ENCODE data around the gene LTBP3.

Gene LTBP3

DNA sequence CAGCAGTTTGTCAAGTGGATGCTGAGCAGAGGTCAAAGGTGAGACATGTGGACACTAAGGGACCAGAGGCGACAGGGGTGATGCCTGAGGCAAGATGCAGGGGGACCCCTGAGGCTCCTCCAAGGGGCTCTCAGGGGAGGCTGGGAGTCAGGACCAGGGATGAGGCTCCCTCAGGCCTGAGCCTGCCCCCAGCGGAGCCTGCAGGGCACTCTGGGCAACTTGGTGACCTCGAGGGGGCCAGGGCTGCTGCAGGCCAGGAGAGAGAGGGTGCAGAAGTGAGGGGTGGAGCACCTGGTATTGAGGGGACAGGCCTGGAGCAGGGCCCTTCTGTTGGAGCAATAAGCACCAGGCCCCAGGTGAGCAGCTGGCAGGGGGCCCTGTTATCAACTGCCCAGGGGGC, 23.8 kb upstream of the LTBP3 start:
- H3K79me2 ChIP-seq (ENCODE audit: insufficient read depth, low read length), result peaks cover under 1% of the 10 kb centered on the region; the same call in 1 of the 2 replicates
- no peak overlapping the region for H2AFZ ChIP-seq (ENCODE audit: low read length)
- no peak overlapping the region for H3K4me3 ChIP-seq (ENCODE audit: low read length, poor library complexity, severe bottlenecking)
- H3K9me3 ChIP-seq (ENCODE audit: insufficient read depth, low read depth, low read length), result no peaks in the 10 kb centered on the region
- H3K36me3 ChIP-seq (ENCODE audit: insufficient read depth, low read length), result no peaks in the 10 kb centered on the region
- no peaks in the 10 kb centered on the region for H3K27me3 ChIP-seq (ENCODE audit: insufficient read depth, low read length, poor library complexity, severe bottlenecking)
- H3K9ac ChIP-seq (ENCODE audit: low read depth, low read length, poor library complexity, severe bottlenecking), result no peak overlapping the region
- H3K4me1 ChIP-seq (ENCODE audit: insufficient read depth, low read length, poor library complexity, severe bottlenecking), result peaks cover 14% of the 10 kb centered on the region
- no peaks in the 10 kb centered on the region for H3K9me2 ChIP-seq (replicated peaks; ENCODE audit: low read depth, low read length)
- no peak for TF ChIP-seq EZH2phosphoT487 (IDR thresholded peaks at IDR 0.05; ENCODE audit: borderline replicate concordance)
- TF ChIP-seq, protein P1, sequence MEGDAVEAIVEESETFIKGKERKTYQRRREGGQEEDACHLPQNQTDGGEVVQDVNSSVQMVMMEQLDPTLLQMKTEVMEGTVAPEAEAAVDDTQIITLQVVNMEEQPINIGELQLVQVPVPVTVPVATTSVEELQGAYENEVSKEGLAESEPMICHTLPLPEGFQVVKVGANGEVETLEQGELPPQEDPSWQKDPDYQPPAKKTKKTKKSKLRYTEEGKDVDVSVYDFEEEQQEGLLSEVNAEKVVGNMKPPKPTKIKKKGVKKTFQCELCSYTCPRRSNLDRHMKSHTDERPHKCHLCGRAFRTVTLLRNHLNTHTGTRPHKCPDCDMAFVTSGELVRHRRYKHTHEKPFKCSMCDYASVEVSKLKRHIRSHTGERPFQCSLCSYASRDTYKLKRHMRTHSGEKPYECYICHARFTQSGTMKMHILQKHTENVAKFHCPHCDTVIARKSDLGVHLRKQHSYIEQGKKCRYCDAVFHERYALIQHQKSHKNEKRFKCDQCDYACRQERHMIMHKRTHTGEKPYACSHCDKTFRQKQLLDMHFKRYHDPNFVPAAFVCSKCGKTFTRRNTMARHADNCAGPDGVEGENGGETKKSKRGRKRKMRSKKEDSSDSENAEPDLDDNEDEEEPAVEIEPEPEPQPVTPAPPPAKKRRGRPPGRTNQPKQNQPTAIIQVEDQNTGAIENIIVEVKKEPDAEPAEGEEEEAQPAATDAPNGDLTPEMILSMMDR (conservative IDR thresholded peaks at IDR 0.05; ENCODE audit: low read length), result no peak
- H3F3A ChIP-seq (ENCODE audit: low read depth), result no peaks in the 10 kb centered on the region
- H4K20me1 ChIP-seq (ENCODE audit: insufficient read depth, low read length, poor library complexity, severe bottlenecking), result no peaks in the 10 kb centered on the region
- H3K4me2 ChIP-seq (ENCODE audit: low read depth, low read length, poor library complexity, severe bottlenecking), result no peak overlapping the region

DNA sequence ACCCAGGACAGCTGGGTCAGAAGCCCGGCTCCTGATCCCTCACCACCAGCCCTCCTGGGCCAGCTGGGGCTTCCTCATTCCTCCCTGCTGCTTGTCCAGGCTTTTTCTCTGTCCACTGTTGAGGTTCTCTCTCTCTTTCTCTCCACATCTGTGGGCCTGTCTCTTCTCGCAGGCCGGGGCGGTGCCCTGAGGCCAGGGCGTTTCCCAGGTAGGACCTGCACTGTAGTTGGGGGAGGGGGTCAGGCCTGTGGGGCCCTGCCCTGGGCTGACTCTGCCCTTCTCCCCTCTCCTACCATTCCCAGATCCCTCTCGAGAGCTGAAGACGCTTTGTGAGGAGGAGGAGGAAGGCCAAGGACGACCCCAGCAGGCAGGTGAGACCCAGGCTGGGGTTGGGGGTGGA, 22.6 kb upstream of the LTBP3 start:
- Histone ChIP-seq H3K9me3 (ENCODE audit: insufficient read depth, low read depth, low read length) (no peaks in the 10 kb centered on the region), H2AFZ (ENCODE audit: low read length) (no peak overlapping the region), H3K9ac (ENCODE audit: low read depth, low read length, poor library complexity, severe bottlenecking) (no peak overlapping the region)

DNA sequence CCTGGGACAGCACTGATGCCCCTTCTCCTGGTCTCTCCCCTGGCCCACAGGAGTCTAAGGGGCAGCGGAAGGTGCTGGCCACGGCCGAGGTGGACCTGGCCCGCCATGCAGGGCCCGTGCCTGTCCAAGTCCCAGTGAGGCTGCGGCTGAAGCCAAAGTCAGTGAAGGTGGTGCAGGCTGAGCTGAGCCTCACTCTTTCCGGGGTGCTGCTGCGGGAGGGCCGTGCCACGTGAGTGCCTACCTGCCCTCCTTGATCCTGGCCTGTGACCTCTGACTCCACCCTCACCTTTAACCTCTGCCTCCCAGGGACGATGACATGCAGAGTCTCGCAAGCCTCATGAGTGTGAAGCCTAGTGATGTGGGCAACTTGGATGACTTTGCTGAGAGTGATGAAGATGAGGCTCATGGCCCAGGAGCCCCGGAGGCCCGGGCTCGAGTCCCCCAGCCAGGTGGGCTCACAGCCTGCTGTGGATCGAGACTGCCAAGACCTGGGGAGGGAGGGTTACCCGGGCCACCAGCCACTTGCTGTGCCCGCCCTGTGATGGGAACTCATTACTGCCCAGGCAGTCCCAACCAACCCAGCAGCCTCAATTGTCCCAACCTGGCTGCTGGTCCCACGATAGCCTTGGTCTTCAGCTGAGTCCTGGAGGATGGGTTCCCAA, 22.0 kb upstream of the LTBP3 start:
- H3K36me3 ChIP-seq (ENCODE audit: insufficient read depth, low read length), result no peaks in the 10 kb centered on the region

More for the DNA sequence above, 22.6 kb upstream of the LTBP3 start:
- no peaks in the 10 kb centered on the region for H3F3A ChIP-seq (ENCODE audit: low read depth)
- no peak overlapping the region for H3K4me2 ChIP-seq (ENCODE audit: low read depth, low read length, poor library complexity, severe bottlenecking)
- H3K9me2 ChIP-seq (replicated peaks; ENCODE audit: low read depth, low read length), result no peaks in the 10 kb centered on the region
- no peaks in the 10 kb centered on the region for H3K27me3 ChIP-seq (ENCODE audit: insufficient read depth, low read length, poor library complexity, severe bottlenecking)
- H3K4me1 ChIP-seq (ENCODE audit: insufficient read depth, low read length, poor library complexity, severe bottlenecking), result peaks cover 23% of the 10 kb centered on the region
- H3K4me3 ChIP-seq (ENCODE audit: low read length, poor library complexity, severe bottlenecking), result no peak overlapping the region
- no peaks in the 10 kb centered on the region for H3K36me3 ChIP-seq (ENCODE audit: insufficient read depth, low read length)
- H4K20me1 ChIP-seq (ENCODE audit: insufficient read depth, low read length, poor library complexity, severe bottlenecking), result no peaks in the 10 kb centered on the region
- peaks cover 11% of the 10 kb centered on the region for H3K79me2 ChIP-seq (ENCODE audit: insufficient read depth, low read length)
- TF ChIP-seq EZH2phosphoT487 (IDR thresholded peaks at IDR 0.05; ENCODE audit: borderline replicate concordance), result no peak
- TF ChIP-seq, protein P1 (conservative IDR thresholded peaks at IDR 0.05; ENCODE audit: low read length), result no peak

More for the DNA sequence above, 22.0 kb upstream of the LTBP3 start:
- Histone ChIP-seq H3K9ac (ENCODE audit: low read depth, low read length, poor library complexity, severe bottlenecking) (no peak overlapping the region), H3K79me2 (ENCODE audit: insufficient read depth, low read length) (peaks cover 16% of the 10 kb centered on the region), H3K9me2 (replicated peaks; ENCODE audit: low read depth, low read length) (no peaks in the 10 kb centered on the region), H3K27me3 (ENCODE audit: insufficient read depth, low read length, poor library complexity, severe bottlenecking) (no peaks in the 10 kb centered on the region), H3K9me3 (ENCODE audit: insufficient read depth, low read depth, low read length) (no peaks in the 10 kb centered on the region), H3K4me2 (ENCODE audit: low read depth, low read length, poor library complexity, severe bottlenecking) (no peak overlapping the region), H3K4me3 (ENCODE audit: low read length, poor library complexity, severe bottlenecking) (no peak overlapping the region), H3F3A (ENCODE audit: low read depth) (peaks cover 5% of the 10 kb centered on the region), H3K4me1 (ENCODE audit: insufficient read depth, low read length, poor library complexity, severe bottlenecking) (peaks cover 28% of the 10 kb centered on the region), H2AFZ (ENCODE audit: low read length) (no peak overlapping the region), H4K20me1 (ENCODE audit: insufficient read depth, low read length, poor library complexity, severe bottlenecking) (no peaks in the 10 kb centered on the region)
- TF ChIP-seq EZH2phosphoT487 (IDR thresholded peaks at IDR 0.05; ENCODE audit: borderline replicate concordance), result no peak
- TF ChIP-seq, protein P1 (conservative IDR thresholded peaks at IDR 0.05; ENCODE audit: low read length), result no peak
